HUES64 (cell line): ENCODE data around the gene LIME1.

Source experiments
- H3K27ac ChIP-seq: 2 replicates; pipeline ENCODE4 v1.7.0; 2013; ENCODE audit warnings: low read depth, low read length, inconsistent platforms
- H3K27me3 ChIP-seq: 2 replicates; pipeline ENCODE4 v1.6.1; 2013; ENCODE audit warnings: mild to moderate bottlenecking, low read length; ENCODE audit not compliant: insufficient read depth
- H3K36me3 ChIP-seq: 2 replicates; pipeline ENCODE4 v1.6.1; 2013; ENCODE audit warnings: mild to moderate bottlenecking, low read length; ENCODE audit not compliant: insufficient read depth
- H3K4me1 ChIP-seq: 2 replicates; pipeline ENCODE4 v1.6.1; 2013; ENCODE audit warnings: mild to moderate bottlenecking, low read length, moderate library complexity; ENCODE audit not compliant: insufficient read depth
- H3K4me3 ChIP-seq: 2 replicates; pipeline ENCODE4 v1.5.1; 2013; ENCODE audit warnings: mild to moderate bottlenecking, low read length, moderate library complexity
- H3K9ac ChIP-seq: 2 replicates; pipeline ENCODE4 v1.6.1; 2013; ENCODE audit warnings: mild to moderate bottlenecking, low read depth, low read length
- H3K9me3 ChIP-seq: 2 replicates; pipeline ENCODE4 v1.6.1; 2013; ENCODE audit warnings: low read depth, low read length; ENCODE audit not compliant: insufficient read depth
- WGBS: fragments of 150-250, 120-280 bp; methylation state at CpG from one replicate; pipeline ENCODE4 v1.1.7; 2013; ENCODE audit warnings: missing lambda C conversion rate; 5-methylcytosine and 5-hydroxymethylcytosine counted together

LIME1 gene

GRCh38 chr20:63698739-63699465 is 37.6 kb upstream of the LIME1 start:
- Histone ChIP-seq H3K36me3 (0 out of 2 replicates have a peak, but pooled peaks cover 3% of the 10 kb centered on the region), H3K27me3 (no peaks in the 10 kb centered on the region), H3K9me3 (no peaks in the 10 kb centered on the region), H3K4me3 (no peak overlapping the region), H3K4me1 (peaks cover 8% of the 10 kb centered on the region), H3K27ac (peak overlapping the region; percentile 63), H3K9ac (no peak overlapping the region)
- 50% methylated on average over 19 of the region's 19 CpGs for WGBS

GRCh38 chr20:63699466-63700198 is 36.8 kb upstream of the LIME1 start:
- Histone ChIP-seq H3K36me3 (peaks cover 7% of the 10 kb centered on the region), H3K4me1 (peaks cover 8% of the 10 kb centered on the region), H3K27ac (peak overlapping the region; percentile 63), H3K9ac (no peak overlapping the region), H3K9me3 (no peaks in the 10 kb centered on the region), H3K27me3 (no peaks in the 10 kb centered on the region), H3K4me3 (no peak overlapping the region)
- 83% methylated on average over 24 of the region's 24 CpGs for WGBS

GRCh38 chr20:63700199-63701050 is 36.0 kb upstream of the LIME1 start:
- Histone ChIP-seq H3K9ac (no peak overlapping the region), H3K27me3 (no peaks in the 10 kb centered on the region), H3K36me3 (peaks cover 15% of the 10 kb centered on the region), H3K9me3 (no peaks in the 10 kb centered on the region), H3K4me1 (peaks cover 8% of the 10 kb centered on the region), H3K4me3 (no peak overlapping the region), H3K27ac (no peak overlapping the region)
- WGBS: 94% methylated on average over 42 of the region's 43 CpGs

- no peak overlapping the region for H3K27ac ChIP-seq
- no peak overlapping the region for H3K4me3 ChIP-seq
- H3K9ac ChIP-seq: no peak overlapping the region
- H3K36me3 ChIP-seq: peaks cover 20% of the 10 kb centered on the region
- H3K4me1 ChIP-seq: peaks cover 8% of the 10 kb centered on the region
- no peaks in the 10 kb centered on the region for H3K27me3 ChIP-seq
- WGBS: 85% methylated on average over 5 of the region's 5 CpGs
- H3K9me3 ChIP-seq: no peaks in the 10 kb centered on the region
These were observed 35.5 kb upstream of the LIME1 start for GRCh38 chr20:63701051-63701328.

GRCh38 chr20:63701329-63702035 is 35.0 kb upstream of the LIME1 start:
- peaks cover 8% of the 10 kb centered on the region for H3K4me1 ChIP-seq
- no peak overlapping the region for H3K4me3 ChIP-seq
- H3K27me3 ChIP-seq: no peaks in the 10 kb centered on the region
- H3K9me3 ChIP-seq: no peaks in the 10 kb centered on the region
- no peak overlapping the region for H3K27ac ChIP-seq
- no peak overlapping the region for H3K9ac ChIP-seq
- WGBS: 92% methylated on average over 14 of the region's 14 CpGs
- H3K36me3 ChIP-seq: peaks cover 25% of the 10 kb centered on the region

- H3K9me3 ChIP-seq: no peaks in the 10 kb centered on the region
- no peak overlapping the region for H3K4me3 ChIP-seq
- peaks cover 8% of the 10 kb centered on the region; the same call in 1 of the 2 replicates for H3K4me1 ChIP-seq
- no peak overlapping the region for H3K9ac ChIP-seq
- H3K27me3 ChIP-seq: no peaks in the 10 kb centered on the region
- H3K27ac ChIP-seq: no peak overlapping the region
- H3K36me3 ChIP-seq: peaks cover 27% of the 10 kb centered on the region
- WGBS: 92% methylated on average over 16 of the region's 16 CpGs
These were observed 34.3 kb upstream of the LIME1 start for GRCh38 chr20:63702036-63702665.

- peaks cover 8% of the 10 kb centered on the region; the same call in 1 of the 2 replicates for H3K4me1 ChIP-seq
These were observed 33.6 kb upstream of the LIME1 start for GRCh38 chr20:63702751-63703470.

GRCh38 chr20:63703471-63703975 is 32.9 kb upstream of the LIME1 start:
- WGBS: 93% methylated on average over 15 of the region's 15 CpGs
- no peaks in the 10 kb centered on the region for H3K27me3 ChIP-seq
- H3K4me1 ChIP-seq: peaks cover 8% of the 10 kb centered on the region; the same call in 1 of the 2 replicates
- H3K4me3 ChIP-seq: no peak overlapping the region
- no peak overlapping the region for H3K9ac ChIP-seq
- H3K27ac ChIP-seq: no peak overlapping the region
- H3K9me3 ChIP-seq: no peaks in the 10 kb centered on the region
- H3K36me3 ChIP-seq: peaks cover 27% of the 10 kb centered on the region

More at GRCh38 chr20:63702751-63703470, 33.6 kb upstream of the LIME1 start:
- Histone ChIP-seq H3K4me3 (no peak overlapping the region), H3K9ac (no peak overlapping the region), H3K27ac (no peak overlapping the region), H3K9me3 (no peaks in the 10 kb centered on the region), H3K36me3 (peaks cover 27% of the 10 kb centered on the region), H3K27me3 (no peaks in the 10 kb centered on the region)
- 87% methylated on average over 13 of the region's 13 CpGs for WGBS

- H3K36me3 ChIP-seq: peaks cover 27% of the 10 kb centered on the region
- WGBS: 95% methylated on average over 11 of the region's 11 CpGs
- no peaks in the 10 kb centered on the region for H3K9me3 ChIP-seq
- H3K4me1 ChIP-seq: peaks cover 4% of the 10 kb centered on the region; the same call in 1 of the 2 replicates
- no peak overlapping the region for H3K4me3 ChIP-seq
- no peak overlapping the region for H3K9ac ChIP-seq
- H3K27ac ChIP-seq: no peak overlapping the region
- no peaks in the 10 kb centered on the region for H3K27me3 ChIP-seq
These were observed 32.3 kb upstream of the LIME1 start for GRCh38 chr20:63703976-63704748.
